Measurements from ENCODE around the gene ADAMTS18.

The ADAMTS18 gene

GRCh38 chr16:77398495-77398894 is 36.3 kb downstream of the ADAMTS18 start:
- H3K9ac ChIP-seq (ENCODE audit: low read length in 2 of 2) = no peak overlapping the region
- no peak overlapping the region for H3K27ac ChIP-seq (ENCODE audit: low read length)
- H3K36me3 ChIP-seq (ENCODE audit: control insufficient read depth in 2 of 2, insufficient read depth in 2 of 2, low read length in 2 of 2) = no peaks in the 10 kb centered on the region
- no peak overlapping the region for H3K4me3 ChIP-seq (ENCODE audit: low read length in 2 of 2)
- H3K9me3 ChIP-seq (ENCODE audit: control insufficient read depth in 2 of 2, low read length in 2 of 2) = peaks cover 0 to 2% of the 10 kb centered on the region in 2 donors
- H3K4me1 ChIP-seq (ENCODE audit: control insufficient read depth, insufficient read depth, low read length) = no peaks in the 10 kb centered on the region
- H3K27me3 ChIP-seq (ENCODE audit: control insufficient read depth in 1 of 2, insufficient read depth in 2 of 2, low read length in 2 of 2) = no peaks in the 10 kb centered on the region

- no peak overlapping the region for H3K9ac ChIP-seq (ENCODE audit: low read length in 2 of 2)
- H3K4me1 ChIP-seq (ENCODE audit: control insufficient read depth, insufficient read depth, low read length) = no peaks in the 10 kb centered on the region
- H3K9me3 ChIP-seq (ENCODE audit: control insufficient read depth in 2 of 2, low read length in 2 of 2) = peaks cover 0 to 2% of the 10 kb centered on the region in 2 donors
- no peaks in the 10 kb centered on the region for H3K36me3 ChIP-seq (ENCODE audit: control insufficient read depth in 2 of 2, insufficient read depth in 2 of 2, low read length in 2 of 2)
- H3K4me3 ChIP-seq (ENCODE audit: low read length in 2 of 2) = no peak overlapping the region
- H3K27me3 ChIP-seq (ENCODE audit: control insufficient read depth in 1 of 2, insufficient read depth in 2 of 2, low read length in 2 of 2) = no peaks in the 10 kb centered on the region
- H3K27ac ChIP-seq (ENCODE audit: low read length) = no peak overlapping the region
Measured at GRCh38 chr16:77396461-77396860, 38.4 kb downstream of the ADAMTS18 start.

- Histone ChIP-seq H3K27me3 (ENCODE audit: control insufficient read depth in 1 of 2, insufficient read depth in 2 of 2, low read length in 2 of 2) (no peaks in the 10 kb centered on the region), H3K27ac (ENCODE audit: low read length) (no peak overlapping the region), H3K36me3 (ENCODE audit: control insufficient read depth in 2 of 2, insufficient read depth in 2 of 2, low read length in 2 of 2) (no peaks in the 10 kb centered on the region), H3K9me3 (ENCODE audit: control insufficient read depth in 2 of 2, low read length in 2 of 2) (peaks cover 0 to 2% of the 10 kb centered on the region in 2 donors), H3K4me3 (ENCODE audit: low read length in 2 of 2) (no peak overlapping the region), H3K4me1 (ENCODE audit: control insufficient read depth, insufficient read depth, low read length) (no peaks in the 10 kb centered on the region), H3K9ac (ENCODE audit: low read length in 2 of 2) (no peak overlapping the region)
Measured at GRCh38 chr16:77394699-77395098, 40.1 kb downstream of the ADAMTS18 start.

- H3K27ac ChIP-seq (ENCODE audit: low read length) = no peak overlapping the region
- H3K9ac ChIP-seq (ENCODE audit: low read length in 2 of 2) = no peak overlapping the region
- H3K36me3 ChIP-seq (ENCODE audit: control insufficient read depth in 2 of 2, insufficient read depth in 2 of 2, low read length in 2 of 2) = no peaks in the 10 kb centered on the region
Measured at GRCh38 chr16:77393955-77394354, 40.9 kb downstream of the ADAMTS18 start.

GRCh38 chr16:77387815-77388209 is 47.0 kb downstream of the ADAMTS18 start:
- H3K27ac ChIP-seq (ENCODE audit: low read length) = no peak overlapping the region
- H3K4me1 ChIP-seq (ENCODE audit: control insufficient read depth, insufficient read depth, low read length) = no peaks in the 10 kb centered on the region
- H3K9ac ChIP-seq (ENCODE audit: low read length in 2 of 2) = no peak overlapping the region
- H3K9me3 ChIP-seq (ENCODE audit: control insufficient read depth in 2 of 2, low read length in 2 of 2) = no peaks in the 10 kb centered on the region
- H3K4me3 ChIP-seq (ENCODE audit: low read length in 2 of 2) = no peak overlapping the region
- H3K36me3 ChIP-seq (ENCODE audit: control insufficient read depth in 2 of 2, insufficient read depth in 2 of 2, low read length in 2 of 2) = no peaks in the 10 kb centered on the region
- H3K27me3 ChIP-seq (ENCODE audit: control insufficient read depth in 1 of 2, insufficient read depth in 2 of 2, low read length in 2 of 2) = no peaks in the 10 kb centered on the region

More at GRCh38 chr16:77393955-77394354, 40.9 kb downstream of the ADAMTS18 start:
- no peaks in the 10 kb centered on the region for H3K27me3 ChIP-seq (ENCODE audit: control insufficient read depth in 1 of 2, insufficient read depth in 2 of 2, low read length in 2 of 2)
- H3K4me3 ChIP-seq (ENCODE audit: low read length in 2 of 2) = no peak overlapping the region
- H3K9me3 ChIP-seq (ENCODE audit: control insufficient read depth in 2 of 2, low read length in 2 of 2) = peaks cover 0 to 2% of the 10 kb centered on the region in 2 donors
- H3K4me1 ChIP-seq (ENCODE audit: control insufficient read depth, insufficient read depth, low read length) = no peaks in the 10 kb centered on the region

- H3K27me3 ChIP-seq (ENCODE audit: control insufficient read depth in 1 of 2, insufficient read depth in 2 of 2, low read length in 2 of 2) = no peaks in the 10 kb centered on the region
- H3K27ac ChIP-seq (ENCODE audit: low read length) = no peak overlapping the region
- H3K4me3 ChIP-seq (ENCODE audit: low read length in 2 of 2) = no peak overlapping the region
- no peaks in the 10 kb centered on the region for H3K9me3 ChIP-seq (ENCODE audit: control insufficient read depth in 2 of 2, low read length in 2 of 2)
- H3K36me3 ChIP-seq (ENCODE audit: control insufficient read depth in 2 of 2, insufficient read depth in 2 of 2, low read length in 2 of 2) = no peaks in the 10 kb centered on the region
- no peak overlapping the region for H3K9ac ChIP-seq (ENCODE audit: low read length in 2 of 2)
- no peaks in the 10 kb centered on the region for H3K4me1 ChIP-seq (ENCODE audit: control insufficient read depth, insufficient read depth, low read length)
Measured at GRCh38 chr16:77386831-77387814, 47.7 kb downstream of the ADAMTS18 start.

- no peaks in the 10 kb centered on the region for H3K36me3 ChIP-seq (ENCODE audit: control insufficient read depth in 2 of 2, insufficient read depth in 2 of 2, low read length in 2 of 2)
- H3K27me3 ChIP-seq (ENCODE audit: control insufficient read depth in 1 of 2, insufficient read depth in 2 of 2, low read length in 2 of 2) = no peaks in the 10 kb centered on the region
- no peak overlapping the region for H3K9ac ChIP-seq (ENCODE audit: low read length in 2 of 2)
- no peak overlapping the region for H3K4me3 ChIP-seq (ENCODE audit: low read length in 2 of 2)
- H3K27ac ChIP-seq (ENCODE audit: low read length) = no peak overlapping the region
- no peaks in the 10 kb centered on the region for H3K4me1 ChIP-seq (ENCODE audit: control insufficient read depth, insufficient read depth, low read length)
- no peaks in the 10 kb centered on the region for H3K9me3 ChIP-seq (ENCODE audit: control insufficient read depth in 2 of 2, low read length in 2 of 2)
Measured at GRCh38 chr16:77385481-77385880, 49.4 kb downstream of the ADAMTS18 start.

GRCh38 chr16:77383606-77384187 is 51.1 kb downstream of the ADAMTS18 start:
- no peaks in the 10 kb centered on the region for H3K36me3 ChIP-seq (ENCODE audit: control insufficient read depth in 2 of 2, insufficient read depth in 2 of 2, low read length in 2 of 2)
- H3K4me1 ChIP-seq (ENCODE audit: control insufficient read depth, insufficient read depth, low read length) = no peaks in the 10 kb centered on the region
- no peak overlapping the region for H3K4me3 ChIP-seq (ENCODE audit: low read length in 2 of 2)
- H3K9ac ChIP-seq (ENCODE audit: low read length in 2 of 2) = no peak overlapping the region
- no peaks in the 10 kb centered on the region for H3K9me3 ChIP-seq (ENCODE audit: control insufficient read depth in 2 of 2, low read length in 2 of 2)
- no peak overlapping the region for H3K27ac ChIP-seq (ENCODE audit: low read length)
- no peaks in the 10 kb centered on the region for H3K27me3 ChIP-seq (ENCODE audit: control insufficient read depth in 1 of 2, insufficient read depth in 2 of 2, low read length in 2 of 2)

- Histone ChIP-seq H3K27me3 (ENCODE audit: control insufficient read depth in 1 of 2, insufficient read depth in 2 of 2, low read length in 2 of 2) (no peaks in the 10 kb centered on the region), H3K4me1 (ENCODE audit: control insufficient read depth, insufficient read depth, low read length) (no peaks in the 10 kb centered on the region), H3K9ac (ENCODE audit: low read length in 2 of 2) (no peak overlapping the region), H3K36me3 (ENCODE audit: control insufficient read depth in 2 of 2, insufficient read depth in 2 of 2, low read length in 2 of 2) (no peaks in the 10 kb centered on the region), H3K4me3 (ENCODE audit: low read length in 2 of 2) (no peak overlapping the region), H3K9me3 (ENCODE audit: control insufficient read depth in 2 of 2, low read length in 2 of 2) (peaks cover 0 to 3% of the 10 kb centered on the region in 2 donors), H3K27ac (ENCODE audit: low read length) (no peak overlapping the region)
Measured at GRCh38 chr16:77376358-77376757, 58.5 kb downstream of the ADAMTS18 start.

GRCh38 chr16:77375396-77375795 is 59.4 kb downstream of the ADAMTS18 start:
- Histone ChIP-seq H3K4me3 (ENCODE audit: low read length in 2 of 2) (no peak overlapping the region), H3K27ac (ENCODE audit: low read length) (no peak overlapping the region), H3K9ac (ENCODE audit: low read length in 2 of 2) (no peak overlapping the region), H3K27me3 (ENCODE audit: control insufficient read depth in 1 of 2, insufficient read depth in 2 of 2, low read length in 2 of 2) (no peaks in the 10 kb centered on the region), H3K9me3 (ENCODE audit: control insufficient read depth in 2 of 2, low read length in 2 of 2) (peaks cover 0 to 3% of the 10 kb centered on the region in 2 donors), H3K36me3 (ENCODE audit: control insufficient read depth in 2 of 2, insufficient read depth in 2 of 2, low read length in 2 of 2) (no peaks in the 10 kb centered on the region), H3K4me1 (ENCODE audit: control insufficient read depth, insufficient read depth, low read length) (no peaks in the 10 kb centered on the region)

GRCh38 chr16:77374384-77374783 is 60.5 kb downstream of the ADAMTS18 start:
- Histone ChIP-seq H3K9me3 (ENCODE audit: control insufficient read depth in 2 of 2, low read length in 2 of 2) (peaks cover 0 to 3% of the 10 kb centered on the region in 2 donors), H3K36me3 (ENCODE audit: control insufficient read depth in 2 of 2, insufficient read depth in 2 of 2, low read length in 2 of 2) (no peaks in the 10 kb centered on the region), H3K4me3 (ENCODE audit: low read length in 2 of 2) (no peak overlapping the region), H3K27ac (ENCODE audit: low read length) (no peak overlapping the region), H3K27me3 (ENCODE audit: control insufficient read depth in 1 of 2, insufficient read depth in 2 of 2, low read length in 2 of 2) (no peaks in the 10 kb centered on the region), H3K4me1 (ENCODE audit: control insufficient read depth, insufficient read depth, low read length) (no peaks in the 10 kb centered on the region), H3K9ac (ENCODE audit: low read length in 2 of 2) (no peak overlapping the region)

Data from stomach smooth muscle (tissue), 2 donors.